Breast epithelium (tissue), 4 donors: Measurements from ENCODE around the gene HELZ. TPM values are rescaled to one million over a fixed set of nuclear protein-coding genes. Genes with fewer than 3 reads are reported as not detected.

ENCODE experiments used
- DNase-seq, 2 donors: peaks; one replicate each; pipeline ENCODE4 v3.0.0-alpha.2; 2019; ENCODE audit warnings: low spot score in 2 of 2
- H3K27ac ChIP-seq, 2 donors: fragments of 200-600 bp; sonication (generic) in 1 of 2; one replicate each; pipeline ENCODE4 v1.5.1; 2016 to 2019; ENCODE audit warnings: mild to moderate bottlenecking in 1 of 2
- H3K27me3 ChIP-seq, 2 donors: fragments of 200-600 bp; sonication (generic) in 1 of 2; one replicate each; pipeline versions ENCODE4 v1.5.1 to v1.6.0; 2017 to 2019; ENCODE audit warnings: control low read depth in 1 of 2, mild to moderate bottlenecking in 1 of 2
- H3K36me3 ChIP-seq: fragments of 200-600 bp; one replicate; pipeline ENCODE4 v1.5.1; 2019
- H3K4me1 ChIP-seq, 2 donors: fragments of 200-600 bp; sonication (generic); one replicate each; pipeline ENCODE4 v1.5.1; 2016 to 2019; ENCODE audit warnings: control low read depth in 1 of 2
- H3K4me3 ChIP-seq, 3 donors: fragments of 200-600 bp; sonication (generic); 1 replicate in 2 of 3; 2 replicates in 1 of 3; pipeline ENCODE4 v1.5.1; 2016 to 2019; ENCODE audit warnings: mild to moderate bottlenecking in 3 of 3, moderate library complexity in 2 of 3
- H3K9me3 ChIP-seq, 2 donors: fragments of 200-600 bp; sonication (generic) in 1 of 2; one replicate each; pipeline ENCODE4 v1.5.1; 2016 to 2019; ENCODE audit warnings: control low read depth in 1 of 2
- POLR2A ChIP-seq: fragments of 450-650 bp; IDR thresholded peaks from one replicate; pipeline ENCODE4 v1.6.1; 2016; ENCODE audit warnings: antibody characterized with exemption, mild to moderate bottlenecking, moderate library complexity
- POLR2AphosphoS5 ChIP-seq, 3 donors: sonication (generic); formaldehyde crosslinking; IDR thresholded peaks; one replicate each; pipeline ENCODE4 v1.6.1; 2017; ENCODE audit warnings: antibody characterized with exemption in 3 of 3
- intact Hi-C: fragments of 100-400 bp; cut with DNase I; formaldehyde crosslinking; loops from one replicate; pipeline ENCODE4 v1.15.1; 2023; ENCODE audit warnings: low total_unique reads
- total RNA-seq, 3 donors: library from RNA; depleted of rRNA; stranded (reverse); fragments of >200 nt; gene quantifications; one replicate each; pipeline ENCODE4 v1.1.0, GENCODE V29; 2016
- TF ChIP-seq, protein P1 (sequence below), 3 donors: fragments of 450-650 bp; IDR thresholded peaks; one replicate each; pipeline ENCODE4 v1.5.1; 2016 to 2017; ENCODE audit warnings: antibody characterized with exemption in 3 of 3, mild to moderate bottlenecking in 3 of 3, moderate library complexity in 3 of 3

The HELZ gene
- total RNA-seq, 3 donors from 2014 or later: 66.5 to 104 (median 79.8) TPM

GRCh38 chr17:67164302-67164701 is 80.7 kb downstream of the HELZ start:
- TF ChIP-seq POLR2AphosphoS5 (IDR thresholded peaks at IDR 0.05) (no peak), POLR2A (no peak)
- TF ChIP-seq, protein P1, sequence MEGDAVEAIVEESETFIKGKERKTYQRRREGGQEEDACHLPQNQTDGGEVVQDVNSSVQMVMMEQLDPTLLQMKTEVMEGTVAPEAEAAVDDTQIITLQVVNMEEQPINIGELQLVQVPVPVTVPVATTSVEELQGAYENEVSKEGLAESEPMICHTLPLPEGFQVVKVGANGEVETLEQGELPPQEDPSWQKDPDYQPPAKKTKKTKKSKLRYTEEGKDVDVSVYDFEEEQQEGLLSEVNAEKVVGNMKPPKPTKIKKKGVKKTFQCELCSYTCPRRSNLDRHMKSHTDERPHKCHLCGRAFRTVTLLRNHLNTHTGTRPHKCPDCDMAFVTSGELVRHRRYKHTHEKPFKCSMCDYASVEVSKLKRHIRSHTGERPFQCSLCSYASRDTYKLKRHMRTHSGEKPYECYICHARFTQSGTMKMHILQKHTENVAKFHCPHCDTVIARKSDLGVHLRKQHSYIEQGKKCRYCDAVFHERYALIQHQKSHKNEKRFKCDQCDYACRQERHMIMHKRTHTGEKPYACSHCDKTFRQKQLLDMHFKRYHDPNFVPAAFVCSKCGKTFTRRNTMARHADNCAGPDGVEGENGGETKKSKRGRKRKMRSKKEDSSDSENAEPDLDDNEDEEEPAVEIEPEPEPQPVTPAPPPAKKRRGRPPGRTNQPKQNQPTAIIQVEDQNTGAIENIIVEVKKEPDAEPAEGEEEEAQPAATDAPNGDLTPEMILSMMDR (IDR thresholded peaks at IDR 0.05): no peak
- DNase-seq: no peak
- H3K27me3 ChIP-seq: no peaks in the 10 kb centered on the region
- no peak overlapping the region for H3K4me3 ChIP-seq
- intact Hi-C loops: no loop called here
- no peak overlapping the region for H3K27ac ChIP-seq
- H3K9me3 ChIP-seq: no peaks in the 10 kb centered on the region
- H3K36me3 ChIP-seq: no peaks in the 10 kb centered on the region
- H3K4me1 ChIP-seq: no peaks in the 10 kb centered on the region

- Histone ChIP-seq H3K4me1 (no peaks in the 10 kb centered on the region), H3K36me3 (no peaks in the 10 kb centered on the region), H3K9me3 (no peaks in the 10 kb centered on the region), H3K4me3 (no peak overlapping the region), H3K27ac (no peak overlapping the region), H3K27me3 (no peaks in the 10 kb centered on the region)
- DNase-seq: no peak
- intact Hi-C loops: no loop called here
- no peak for TF ChIP-seq POLR2AphosphoS5 (IDR thresholded peaks at IDR 0.05)
- no peak for TF ChIP-seq POLR2A
- TF ChIP-seq, protein P1 (IDR thresholded peaks at IDR 0.05): no peak
These were observed 82.2 kb downstream of the HELZ start for GRCh38 chr17:67162771-67163170.

GRCh38 chr17:67161573-67161972 is 83.4 kb downstream of the HELZ start:
- no peaks in the 10 kb centered on the region for H3K4me1 ChIP-seq
- intact Hi-C loops: no loop called here
- H3K27me3 ChIP-seq: no peaks in the 10 kb centered on the region
- no peaks in the 10 kb centered on the region for H3K9me3 ChIP-seq
- no peak overlapping the region for H3K27ac ChIP-seq
- TF ChIP-seq POLR2A (no peak), POLR2AphosphoS5 (IDR thresholded peaks at IDR 0.05) (no peak)
- TF ChIP-seq, protein P1 (IDR thresholded peaks at IDR 0.05): no peak
- H3K36me3 ChIP-seq: no peaks in the 10 kb centered on the region
- no peak overlapping the region for H3K4me3 ChIP-seq
- DNase-seq: no peak

GRCh38 chr17:67160791-67161190 is 84.2 kb downstream of the HELZ start:
- Histone ChIP-seq H3K4me1 (no peaks in the 10 kb centered on the region), H3K36me3 (no peaks in the 10 kb centered on the region), H3K4me3 (no peak overlapping the region), H3K27me3 (no peaks in the 10 kb centered on the region), H3K9me3 (no peaks in the 10 kb centered on the region), H3K27ac (no peak overlapping the region)
- intact Hi-C loops: no loop called here
- DNase-seq: no peak
- TF ChIP-seq POLR2AphosphoS5 (IDR thresholded peaks at IDR 0.05) (no peak), POLR2A (no peak)
- TF ChIP-seq, protein P1 (IDR thresholded peaks at IDR 0.05): no peak

GRCh38 chr17:67157732-67158639 is 87.0 kb downstream of the HELZ start:
- TF ChIP-seq, protein P1 (IDR thresholded peaks at IDR 0.05): peak in 2 of 3 donors; percentile 11 to 21
- no peak for TF ChIP-seq POLR2AphosphoS5 (IDR thresholded peaks at IDR 0.05)
- no peaks in the 10 kb centered on the region for H3K36me3 ChIP-seq
- no peak overlapping the region for H3K27ac ChIP-seq
- no peaks in the 10 kb centered on the region for H3K9me3 ChIP-seq
- H3K4me1 ChIP-seq: no peaks in the 10 kb centered on the region
- no peaks in the 10 kb centered on the region for H3K27me3 ChIP-seq
- no peak for DNase-seq
- no peak overlapping the region for H3K4me3 ChIP-seq
- intact Hi-C loops: no loop called here
